RWPE1 (cell line): ENCODE data around the gene ZMIZ1.
A peak's percentile ranks its signal among the peaks of the same experiment; 100 is the strongest.

ENCODE experiments used
- CTCF ChIA-PET: fragments of 350-600 bp; sonication (Branson Sonifier 250); formaldehyde crosslinking; extraction: SDS; loops from one replicate; lab custom pipeline; 2021; lab: Yijun Ruan, JAX
- POLR2A ChIA-PET: fragments of 400-600 bp; formaldehyde crosslinking; extraction: SDS; loops from one replicate; lab custom pipeline; 2020; ENCODE audit warnings: antibody characterized with exemption; ENCODE audit not compliant: low non-redundant PET; lab: Yijun Ruan, JAX
- DNase-seq: peaks from one replicate; pipeline ENCODE4 v3.0.0; 2012; ENCODE audit warnings: low spot score
- H3K27ac ChIP-seq: fragments of 450-650 bp; 2 replicates; pipeline ENCODE4 v1.5.1; 2017
- CTCF ChIP-seq: fragments of 450-650 bp; conservative IDR thresholded peaks from 2 replicates; pipeline ENCODE4 v1.5.1; 2017; ENCODE audit warnings: low read depth, mild to moderate bottlenecking

ZMIZ1 gene

GRCh38 chr10:79308016-79308415 lies 239.2 kb downstream of the ZMIZ1 start:
- ChIA-PET POLR2A (no interaction called here), CTCF (no interaction called here)
- peak overlapping the region; percentile 44 for H3K27ac ChIP-seq
- no peak for TF ChIP-seq CTCF
- DNase-seq: no peak

- no peak for TF ChIP-seq CTCF
- no peak for DNase-seq
- CTCF ChIA-PET: interaction anchor here (0.9 kb wide), 1 partner anchor 15 kb away, joined by 5 read pairs; no protein-coding TSS in a partner anchor
- POLR2A ChIA-PET: no interaction called here
- peak overlapping the region; percentile 44 for H3K27ac ChIP-seq
Measured at GRCh38 chr10:79308969-79309665, 240.4 kb downstream of the ZMIZ1 start.

- ChIA-PET CTCF (no interaction called here), POLR2A (no interaction called here)
- DNase-seq: no peak
- no peak for TF ChIP-seq CTCF
- H3K27ac ChIP-seq: peak overlapping the region; percentile 44
Measured at GRCh38 chr10:79310200-79310865, 241.6 kb downstream of the ZMIZ1 start.

GRCh38 chr10:79310911-79311573 lies 242.3 kb downstream of the ZMIZ1 start:
- CTCF ChIA-PET: no interaction called here
- TF ChIP-seq CTCF: no peak
- peak overlapping the region; percentile 44; the same call in 1 of the 2 replicates for H3K27ac ChIP-seq
- DNase-seq: no peak
- POLR2A ChIA-PET: no interaction called here

- CTCF ChIA-PET: no interaction called here
- no peak for TF ChIP-seq CTCF
- POLR2A ChIA-PET: no interaction called here
- no peak for DNase-seq
- peak overlapping the region; percentile 44 for H3K27ac ChIP-seq
Measured at GRCh38 chr10:79311581-79312407, 243.0 kb downstream of the ZMIZ1 start.

- ChIA-PET CTCF (no interaction called here), POLR2A (no interaction called here)
- H3K27ac ChIP-seq: peak overlapping the region; percentile 51
- DNase-seq: no peak
- no peak for TF ChIP-seq CTCF
Measured at GRCh38 chr10:79312601-79313187, 243.9 kb downstream of the ZMIZ1 start.
